SU-DHL-6 (cell line): ENCODE measurements around the gene ELF4.
A peak's percentile ranks its signal among the peaks of the same experiment; 100 is the strongest.

Experiments
- H2AFZ ChIP-seq: fragments of 200-600 bp; sonication (generic); 2 replicates; pipeline ENCODE4 v1.6.1; 2014; ENCODE audit warnings: low read depth, mild to moderate bottlenecking, moderate library complexity, mixed read lengths, antibody characterized with exemption, low read length; ENCODE audit not compliant: severe bottlenecking
- H3F3A ChIP-seq: fragments of 200-600 bp; shearing (Covaris generic); 2 replicates; pipeline ENCODE4 v1.6.0; 2016; ENCODE audit warnings: antibody characterized with exemption, mild to moderate bottlenecking; ENCODE audit not compliant: insufficient read depth
- H3K27ac ChIP-seq: fragments of 200-600 bp; sonication (generic); 2 replicates; pipeline ENCODE4 v1.5.1; 2016; ENCODE audit warnings: low read depth, mild to moderate bottlenecking, low read length, moderate library complexity, mixed read lengths
- H3K27me3 ChIP-seq: fragments of 200-600 bp; sonication (generic), shearing (Covaris generic); 2 replicates; pipeline ENCODE4 v1.6.0; 2014; ENCODE audit warnings: mild to moderate bottlenecking, low read length
- H3K36me3 ChIP-seq: fragments of 200-600 bp; sonication (generic); 2 replicates; pipeline ENCODE4 v1.6.1; 2014; ENCODE audit warnings: mild to moderate bottlenecking, low read length, mixed read lengths
- H3K4me2 ChIP-seq: fragments of 300-600, 200-600 bp; shearing (Covaris generic), sonication (generic); 2 replicates; pipeline ENCODE4 v1.6.0; 2014; ENCODE audit warnings: low read length, low read depth, mild to moderate bottlenecking; ENCODE audit not compliant: poor library complexity, severe bottlenecking
- H3K4me3 ChIP-seq: fragments of 200-600 bp; sonication (generic); 2 replicates; pipeline ENCODE4 v1.5.1; 2014; ENCODE audit warnings: antibody characterized with exemption, low read length, mild to moderate bottlenecking, mixed read lengths; ENCODE audit not compliant: insufficient read depth, poor library complexity, severe bottlenecking
- H3K79me2 ChIP-seq: fragments of 200-600 bp; sonication (generic); 2 replicates; pipeline ENCODE4 v1.6.1; 2014; ENCODE audit warnings: mild to moderate bottlenecking, low read length, moderate library complexity; ENCODE audit not compliant: insufficient read depth
- H3K9ac ChIP-seq: fragments of 200-600 bp; sonication (generic); 2 replicates; pipeline ENCODE4 v1.7.0; 2014; ENCODE audit warnings: mild to moderate bottlenecking, low read length
- H3K9me2 ChIP-seq: fragments of 200-600 bp; sonication (generic); replicated peaks from 2 replicates; pipeline ENCODE4 v1.6.1; 2014; ENCODE audit warnings: low read length; ENCODE audit not compliant: insufficient read depth
- H3K9me3 ChIP-seq: fragments of 200-600 bp; sonication (generic); 2 replicates; pipeline ENCODE4 v1.6.1; 2014; ENCODE audit warnings: low read length, mixed read lengths; ENCODE audit not compliant: insufficient read depth
- H4K20me1 ChIP-seq: fragments of 200-600 bp; sonication (generic); 2 replicates; pipeline ENCODE4 v1.6.1; 2014; ENCODE audit warnings: low read depth, mild to moderate bottlenecking, antibody characterized with exemption, low read length, moderate library complexity, mixed read lengths
- EZH2phosphoT487 ChIP-seq: fragments of 200-600 bp; sonication (generic), shearing (Covaris generic); conservative IDR thresholded peaks from 2 replicates; pipeline ENCODE4 v1.6.1; 2018; ENCODE audit warnings: mild to moderate bottlenecking, antibody characterized with exemption, low read length, moderate library complexity, mixed read lengths
- TF ChIP-seq, protein P1 (sequence below): fragments of 200-600 bp; sonication (generic); IDR thresholded peaks from one replicate; pipeline ENCODE4 v1.5.1; 2017; ENCODE audit warnings: antibody characterized with exemption, mild to moderate bottlenecking, low read length, moderate library complexity; ENCODE audit not compliant: insufficient read depth, poor library complexity, severe bottlenecking

Gene ELF4

DNA sequence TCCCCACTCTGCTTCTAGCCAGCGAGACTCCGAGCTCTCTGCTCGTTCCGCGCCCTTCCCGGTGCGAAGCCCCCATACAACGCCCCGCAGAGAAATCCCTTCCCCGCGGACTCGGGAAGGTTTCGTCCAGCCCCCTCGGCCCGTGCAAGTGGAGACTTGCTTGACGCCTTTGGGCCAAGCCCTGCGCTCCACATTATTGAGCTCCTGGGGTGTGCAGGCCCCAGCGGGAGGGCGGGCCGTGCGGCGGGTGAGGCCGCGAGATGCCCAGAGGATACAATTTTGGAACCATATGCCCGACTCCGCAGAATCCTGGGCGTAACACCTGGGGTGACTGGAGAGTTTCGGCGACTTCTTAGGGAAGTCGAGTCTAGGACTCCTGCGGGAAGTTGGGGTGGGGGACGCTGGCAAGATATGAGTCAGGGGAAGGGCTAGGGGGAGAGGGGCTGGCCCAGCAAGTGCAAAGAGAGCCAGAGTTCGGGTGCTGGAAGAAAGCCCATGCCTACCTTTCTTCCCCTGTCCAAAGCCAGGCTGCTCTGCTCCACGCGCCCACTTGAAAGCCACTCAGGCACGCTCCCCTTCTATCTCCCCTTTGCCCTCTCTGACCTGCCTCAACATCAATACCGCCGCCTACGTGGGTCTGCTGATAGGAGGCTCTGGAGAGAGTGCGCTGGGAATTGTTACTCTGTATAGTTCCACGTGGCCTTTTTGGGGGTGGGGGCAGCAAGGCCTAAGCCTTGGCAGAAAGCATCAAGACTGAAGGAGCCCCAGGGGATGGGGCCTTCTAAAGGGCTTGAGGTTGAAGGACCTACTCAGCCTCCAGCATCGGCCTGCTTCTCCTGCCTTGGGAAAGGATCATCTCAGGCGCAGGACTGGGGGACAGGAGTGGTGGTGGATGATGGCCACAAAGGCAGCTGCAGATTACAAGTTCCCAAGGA lies 1.2 kb upstream of the ELF4 start:
- TF ChIP-seq, protein P1, sequence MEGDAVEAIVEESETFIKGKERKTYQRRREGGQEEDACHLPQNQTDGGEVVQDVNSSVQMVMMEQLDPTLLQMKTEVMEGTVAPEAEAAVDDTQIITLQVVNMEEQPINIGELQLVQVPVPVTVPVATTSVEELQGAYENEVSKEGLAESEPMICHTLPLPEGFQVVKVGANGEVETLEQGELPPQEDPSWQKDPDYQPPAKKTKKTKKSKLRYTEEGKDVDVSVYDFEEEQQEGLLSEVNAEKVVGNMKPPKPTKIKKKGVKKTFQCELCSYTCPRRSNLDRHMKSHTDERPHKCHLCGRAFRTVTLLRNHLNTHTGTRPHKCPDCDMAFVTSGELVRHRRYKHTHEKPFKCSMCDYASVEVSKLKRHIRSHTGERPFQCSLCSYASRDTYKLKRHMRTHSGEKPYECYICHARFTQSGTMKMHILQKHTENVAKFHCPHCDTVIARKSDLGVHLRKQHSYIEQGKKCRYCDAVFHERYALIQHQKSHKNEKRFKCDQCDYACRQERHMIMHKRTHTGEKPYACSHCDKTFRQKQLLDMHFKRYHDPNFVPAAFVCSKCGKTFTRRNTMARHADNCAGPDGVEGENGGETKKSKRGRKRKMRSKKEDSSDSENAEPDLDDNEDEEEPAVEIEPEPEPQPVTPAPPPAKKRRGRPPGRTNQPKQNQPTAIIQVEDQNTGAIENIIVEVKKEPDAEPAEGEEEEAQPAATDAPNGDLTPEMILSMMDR, result no peak
- no peak for TF ChIP-seq EZH2phosphoT487
- H3K36me3 ChIP-seq, result no peaks in the 10 kb centered on the region
- no peaks in the 10 kb centered on the region for H3K9me3 ChIP-seq
- no peaks in the 10 kb centered on the region for H4K20me1 ChIP-seq
- peak overlapping the region; percentile 26 for H3K4me2 ChIP-seq
- H3K27me3 ChIP-seq, result no peaks in the 10 kb centered on the region
- no peak overlapping the region for H3K4me3 ChIP-seq
- peaks cover 35% of the 10 kb centered on the region for H3K79me2 ChIP-seq
- no peak overlapping the region for H3K27ac ChIP-seq
- H2AFZ ChIP-seq, result no peak overlapping the region
- no peaks in the 10 kb centered on the region for H3K9me2 ChIP-seq
- H3K9ac ChIP-seq, result peak overlapping the region; percentile 28; the same call in 1 of the 2 replicates
- peaks cover 4% of the 10 kb centered on the region; the same call in 1 of the 2 replicates for H3F3A ChIP-seq

- Histone ChIP-seq H3F3A (peaks cover 4% of the 10 kb centered on the region; the same call in 1 of the 2 replicates), H3K9me3 (no peaks in the 10 kb centered on the region), H3K36me3 (no peaks in the 10 kb centered on the region), H3K4me2 (peak overlapping the region; percentile 80), H2AFZ (no peak overlapping the region), H3K27me3 (no peaks in the 10 kb centered on the region), H3K9me2 (no peaks in the 10 kb centered on the region), H3K27ac (peak overlapping the region; percentile 74), H4K20me1 (no peaks in the 10 kb centered on the region), H3K9ac (peak overlapping the region; percentile 89), H3K79me2 (peaks cover 50% of the 10 kb centered on the region), H3K4me3 (peak overlapping the region; percentile 63)
- no peak for TF ChIP-seq EZH2phosphoT487
- TF ChIP-seq, protein P1, result no peak
Measured at GRCh38 chrX:130109429-130110378, 593 bp downstream of the ELF4 start.

- no peaks in the 10 kb centered on the region for H3K27me3 ChIP-seq
- no peaks in the 10 kb centered on the region for H3K9me3 ChIP-seq
- no peaks in the 10 kb centered on the region for H4K20me1 ChIP-seq
- no peaks in the 10 kb centered on the region for H3K36me3 ChIP-seq
- TF ChIP-seq, protein P1, result no peak
- TF ChIP-seq EZH2phosphoT487, result no peak
- peak overlapping the region; percentile 80 for H3K4me2 ChIP-seq
- peaks cover 4% of the 10 kb centered on the region; the same call in 1 of the 2 replicates for H3F3A ChIP-seq
- no peak overlapping the region for H2AFZ ChIP-seq
- H3K79me2 ChIP-seq, result peaks cover 58% of the 10 kb centered on the region
- H3K4me3 ChIP-seq, result peak overlapping the region; percentile 63
- H3K9me2 ChIP-seq, result no peaks in the 10 kb centered on the region
- H3K27ac ChIP-seq, result peak overlapping the region; percentile 74
- peak overlapping the region; percentile 89 for H3K9ac ChIP-seq
Measured at GRCh38 chrX:130108647-130109428, 1.5 kb downstream of the ELF4 start.
